HG02588 (cell line): ENCODE results near the gene LARP4.
"Not testable (repeated sequence)": the region's sequence is repeated elsewhere in the genome, so short reads cannot be mapped to it uniquely, and the experiment has no call there.

ENCODE experiments used
- ATAC-seq: cut with Tn5 transposase; IDR thresholded peaks from one replicate; pipeline ENCODE4 v1.9.1; 2021; ENCODE audit warnings: mild to moderate bottlenecking, moderate library complexity; ENCODE audit not compliant: unreplicated experiment

LARP4 gene

GRCh38 chr12:50520416-50521207, 119.9 kb downstream of the LARP4 start:
- no peak for ATAC-seq

- not testable (repeated sequence) for ATAC-seq
Measured at GRCh38 chr12:50521781-50522180, 121.1 kb downstream of the LARP4 start.

GRCh38 chr12:50523772-50524171, 123.1 kb downstream of the LARP4 start:
- no peak for ATAC-seq

- ATAC-seq = no peak
Measured at GRCh38 chr12:50524621-50525020, 123.9 kb downstream of the LARP4 start.

- no peak for ATAC-seq
Measured at GRCh38 chr12:50525422-50525821, 124.7 kb downstream of the LARP4 start.

DNA sequence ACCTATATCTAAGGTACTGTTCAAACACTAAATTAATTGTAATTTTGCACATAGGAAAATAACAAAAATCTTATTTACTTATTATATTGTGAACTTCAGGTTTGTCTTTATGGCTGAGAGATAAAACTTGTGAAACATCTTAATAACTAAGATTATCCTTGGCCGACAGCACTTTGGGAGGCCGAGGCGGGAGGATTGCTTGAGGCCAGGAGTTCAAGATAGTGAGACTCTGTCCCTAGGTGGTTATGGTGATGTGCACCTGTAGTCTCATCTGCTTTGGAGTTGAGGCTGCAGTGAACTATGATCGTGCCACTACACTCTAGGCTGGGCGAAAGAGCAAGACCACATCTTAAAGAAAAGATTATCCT, 126.7 kb downstream of the LARP4 start:
- ATAC-seq = no peak

DNA sequence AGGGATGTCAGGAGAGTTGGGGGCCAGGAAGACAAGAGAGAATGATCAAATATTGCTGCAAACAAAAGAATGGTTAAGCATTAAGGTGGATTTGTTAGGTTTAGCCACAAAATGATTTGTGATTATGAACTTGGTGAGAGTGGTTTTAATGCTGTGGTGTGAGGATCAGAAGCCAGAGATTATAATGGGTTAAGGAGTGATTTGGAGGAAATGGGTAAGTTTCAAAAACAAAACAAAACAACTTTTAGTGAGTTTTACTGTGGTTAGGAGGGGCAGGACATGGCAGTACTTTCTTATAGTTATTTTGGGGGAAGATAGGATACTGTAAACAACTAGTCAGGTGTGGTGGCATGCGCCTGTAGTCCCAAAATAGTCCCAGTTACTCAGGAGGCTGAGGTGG, 128.1 kb downstream of the LARP4 start:
- no peak for ATAC-seq

DNA sequence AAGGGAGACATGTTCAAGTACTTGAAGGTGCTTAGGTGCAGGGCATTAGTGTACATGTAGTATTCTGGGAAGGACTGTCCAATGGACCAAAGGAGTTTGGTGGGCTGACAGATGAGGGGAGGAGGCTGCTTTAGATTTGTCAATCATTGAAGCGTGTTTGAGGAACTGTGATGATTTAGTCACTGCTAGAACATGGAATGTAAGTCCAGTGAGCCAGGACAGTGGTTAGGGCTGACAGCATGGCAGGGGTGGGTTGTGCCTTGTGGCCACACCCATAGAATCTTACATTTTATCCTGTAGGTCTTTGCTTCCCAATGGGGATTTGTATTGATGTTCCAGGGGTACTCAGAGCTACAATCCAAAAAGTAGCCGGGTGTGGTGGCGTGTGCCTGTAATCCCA, 128.7 kb downstream of the LARP4 start:
- ATAC-seq = no peak
